HUDEP-2 (cell line): ENCODE results near the gene ATF7IP.

Experiments
- DNase-seq, 76 experiments: peaks; one replicate each; lab custom pipeline; 2025; ENCODE audit not compliant: unreplicated experiment in 76 of 76; lab: John Stamatoyannopoulos, UW

ATF7IP gene

GRCh38 chr12:14473707-14474287, 108.3 kb downstream of the ATF7IP start:
- DNase-seq, result peak in 1 of 76 experiments; percentile 3

GRCh38 chr12:14479004-14479403, 113.5 kb downstream of the ATF7IP start:
- DNase-seq, result no peak

- DNase-seq, result no peak
These were observed 115.7 kb downstream of the ATF7IP start for GRCh38 chr12:14481201-14481600.

DNA sequence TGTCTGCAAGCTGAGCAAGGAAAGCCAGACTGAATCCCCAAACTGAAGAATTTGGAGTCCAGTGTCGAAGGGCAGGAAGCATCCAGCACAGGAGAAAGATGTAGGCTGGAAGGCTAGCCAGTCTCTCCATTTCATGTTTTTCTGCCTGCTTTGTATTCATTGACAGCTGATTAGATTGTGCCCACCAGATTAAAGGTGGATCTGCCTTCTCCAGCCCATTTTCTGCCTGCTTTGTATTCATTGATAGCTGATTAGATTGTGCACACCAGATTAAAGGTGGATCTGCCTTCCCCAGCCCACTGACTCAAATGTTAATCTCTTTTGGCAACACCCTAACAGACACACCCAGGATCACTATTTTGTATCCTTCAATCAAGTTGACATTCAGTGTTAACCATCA, 116.9 kb downstream of the ATF7IP start:
- no peak for DNase-seq

GRCh38 chr12:14482886-14483285, 117.4 kb downstream of the ATF7IP start:
- no peak for DNase-seq

DNA sequence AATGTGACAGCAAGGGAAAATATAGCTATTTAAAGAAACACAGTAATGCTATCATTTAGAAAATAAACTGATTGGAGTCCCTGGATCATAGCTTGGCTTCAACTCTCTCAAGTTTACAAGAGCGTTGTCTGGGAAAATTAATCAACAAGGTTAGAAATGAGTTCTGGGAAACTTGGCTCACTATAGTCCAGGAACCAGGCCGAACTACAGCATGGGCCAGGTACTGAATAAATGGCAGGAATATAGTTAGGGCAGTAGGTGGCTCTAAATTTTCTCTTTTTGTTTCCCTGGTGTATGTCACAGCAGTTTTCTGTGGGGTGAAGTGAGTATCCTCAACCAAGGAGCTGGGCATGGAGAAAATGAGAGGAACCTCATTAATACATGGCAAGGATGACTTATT, 129.8 kb downstream of the ATF7IP start:
- no peak for DNase-seq

- peak in 32 of 76 experiments; percentile 5 to 64 (median 26) for DNase-seq
These were observed 140.4 kb downstream of the ATF7IP start for GRCh38 chr12:14505626-14506596.

DNA sequence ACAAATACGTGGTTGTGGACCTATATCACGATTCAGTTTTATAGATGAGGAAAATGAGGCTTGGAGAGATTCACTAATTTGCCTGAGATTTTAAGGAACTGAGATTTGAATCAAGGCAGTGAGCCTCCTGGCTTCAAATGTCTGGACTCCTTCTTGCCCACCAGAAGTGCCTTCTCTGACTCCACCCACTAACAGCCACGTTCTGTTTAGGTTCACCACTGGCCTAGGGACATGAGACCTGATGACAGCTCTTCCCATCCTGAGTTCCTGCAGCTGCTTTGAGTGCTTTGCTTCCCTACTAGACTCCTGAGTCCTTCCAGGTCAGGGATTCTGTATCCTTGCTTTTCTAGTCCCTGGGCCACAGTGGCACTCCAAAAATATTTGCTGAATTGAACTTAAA, 145.1 kb downstream of the ATF7IP start:
- DNase-seq, result no peak

DNA sequence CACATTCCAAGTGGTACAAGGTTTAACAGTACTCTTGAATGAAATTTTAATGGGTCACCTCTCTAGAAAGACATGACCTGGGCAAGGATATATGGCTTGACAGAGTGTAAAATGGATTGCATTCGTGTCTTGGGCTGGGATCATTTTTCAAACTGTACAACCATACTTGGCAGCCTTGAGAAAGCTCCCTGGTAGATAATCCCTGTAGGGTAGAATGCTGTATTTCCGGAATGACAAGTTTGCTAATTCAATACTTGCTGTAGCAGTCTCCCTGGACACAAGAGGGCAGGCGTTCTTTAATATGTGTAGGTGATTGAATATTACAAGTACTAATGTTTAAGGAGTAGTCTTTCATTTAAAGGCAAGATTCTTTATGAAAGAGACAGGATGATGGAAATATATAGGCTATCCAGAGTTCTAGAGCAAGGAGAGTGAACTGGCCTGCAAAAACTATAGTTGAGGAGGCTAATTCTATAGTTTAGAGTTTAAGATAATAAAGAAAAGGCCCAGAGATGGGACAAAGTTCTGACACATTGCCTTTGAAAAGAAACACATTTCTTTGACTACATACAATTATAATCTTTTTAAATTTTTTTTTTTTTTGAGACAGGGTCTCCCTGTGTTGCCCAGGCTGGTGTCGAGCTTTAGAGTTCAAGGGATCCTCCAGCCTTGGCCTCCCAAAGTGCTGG, 148.8 kb downstream of the ATF7IP start:
- DNase-seq, result peak in 7 of 76 experiments; percentile 1 to 14 (median 7)

DNA sequence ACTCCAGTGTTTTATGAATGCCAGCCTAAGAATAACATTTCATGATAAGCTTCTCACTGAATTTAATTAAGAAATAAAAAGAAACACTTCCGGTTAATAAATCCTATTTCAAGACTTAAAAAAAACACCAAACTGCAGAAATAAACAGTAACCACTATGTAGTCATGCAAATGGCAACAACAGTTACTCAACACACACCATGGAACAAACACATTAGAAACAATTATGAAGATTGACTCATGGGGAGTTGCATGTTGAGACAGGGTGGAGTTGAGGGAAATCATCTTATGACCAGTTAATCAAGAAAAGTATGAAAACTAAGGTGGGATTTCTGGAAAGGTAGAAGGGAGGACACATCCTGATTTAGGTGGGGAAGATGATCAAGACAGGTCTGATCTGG, 149.5 kb downstream of the ATF7IP start:
- no peak for DNase-seq

GRCh38 chr12:14521822-14522221, 156.3 kb downstream of the ATF7IP start:
- no peak for DNase-seq

- no peak for DNase-seq
These were observed 160.5 kb downstream of the ATF7IP start for GRCh38 chr12:14525964-14526363.

- DNase-seq, result no peak
These were observed 166.7 kb downstream of the ATF7IP start for GRCh38 chr12:14532152-14532551.

DNA sequence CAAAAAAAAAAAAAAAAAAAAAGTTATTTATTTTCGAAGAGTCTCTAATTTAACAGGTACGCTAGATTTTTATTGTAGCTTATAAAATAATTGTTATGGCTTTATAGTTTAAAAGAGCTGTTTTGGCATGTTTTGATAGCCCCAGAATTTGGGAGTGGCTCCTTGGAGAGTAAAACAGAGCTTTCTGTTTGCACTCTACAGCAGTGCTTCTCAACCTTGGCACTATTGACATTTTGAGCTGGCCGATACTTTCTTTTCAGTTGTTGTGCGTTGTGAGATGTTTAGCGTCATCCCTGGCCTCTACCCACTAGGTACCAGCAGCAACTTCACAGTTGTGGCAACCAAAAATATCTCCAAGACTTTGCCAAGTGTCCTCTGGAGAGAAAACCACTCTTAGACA, 171.6 kb downstream of the ATF7IP start:
- DNase-seq, result no peak

DNA sequence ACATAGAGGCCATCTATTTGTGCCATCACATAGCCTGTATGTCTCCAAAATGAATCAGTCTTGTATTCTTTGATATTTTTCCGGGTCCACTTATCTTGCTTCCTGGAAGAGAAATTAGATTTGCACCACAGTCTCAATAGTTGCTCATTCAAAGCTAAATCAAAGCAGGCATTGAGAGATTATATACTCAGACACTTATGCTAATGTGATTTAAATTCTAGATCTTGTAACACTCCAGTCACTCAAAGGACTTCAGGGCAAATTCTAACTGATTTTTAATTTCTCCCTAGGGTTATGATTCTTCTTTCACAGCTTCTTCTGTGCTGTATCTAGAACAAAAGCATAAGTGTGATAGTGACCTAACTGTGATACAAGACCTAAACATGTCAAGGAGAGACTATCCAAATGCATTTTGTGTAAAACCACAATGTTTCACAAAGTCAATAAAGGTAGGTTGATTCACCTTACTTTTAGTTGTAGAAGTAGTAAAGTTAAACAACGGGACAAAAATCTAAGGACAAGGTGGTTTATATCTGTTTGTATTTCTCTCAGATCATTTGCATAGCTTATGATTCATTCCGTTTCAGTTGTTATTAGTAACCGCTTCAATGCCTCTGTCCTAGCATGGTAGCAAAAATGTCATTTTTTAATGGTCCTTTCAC, 175.4 kb downstream of the ATF7IP start:
- DNase-seq, result no peak

DNA sequence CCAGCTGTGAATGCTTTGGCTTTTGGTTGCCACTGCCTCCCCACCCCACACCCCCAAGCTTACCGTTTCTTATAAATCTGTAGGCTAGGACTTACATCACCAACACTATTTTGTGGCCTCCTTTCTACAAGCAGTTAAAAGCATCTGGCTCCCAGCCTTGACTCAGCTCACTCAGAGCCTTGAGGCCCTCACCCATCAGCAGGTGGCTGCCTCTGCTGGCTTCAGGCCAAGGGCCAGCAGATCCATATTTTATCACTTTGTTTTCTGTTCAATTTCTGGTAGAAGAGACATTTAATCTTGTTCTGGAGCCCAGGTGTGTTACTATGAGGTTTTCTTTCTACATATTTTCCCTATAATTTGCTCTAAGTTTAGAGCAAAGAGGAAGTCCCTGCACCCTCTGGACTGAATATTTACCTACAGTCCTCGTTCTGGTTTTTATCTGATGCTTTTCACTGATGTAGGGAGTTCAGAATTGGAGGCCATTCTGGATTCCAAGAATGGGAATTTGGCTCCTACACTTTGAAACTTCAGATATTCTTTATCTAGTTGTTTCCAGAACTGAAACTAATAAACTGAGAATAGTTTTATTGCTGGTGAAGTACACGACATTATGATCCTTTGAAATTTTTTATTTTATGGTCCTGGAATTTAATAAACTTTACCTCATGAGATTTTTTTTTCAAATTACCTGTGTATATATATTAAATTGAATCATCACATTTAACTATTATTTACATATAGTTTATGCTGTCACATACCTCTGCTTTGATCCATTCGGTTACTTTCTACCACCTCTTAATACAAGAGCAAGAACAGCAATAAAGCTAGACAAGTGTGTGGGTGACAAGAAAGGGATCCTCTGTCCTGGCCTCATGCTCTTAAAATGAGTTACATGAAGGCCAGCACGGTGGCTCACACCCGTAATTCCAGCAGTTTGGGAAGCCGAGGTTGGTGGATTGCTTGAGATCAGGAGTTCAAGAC, 180.0 kb downstream of the ATF7IP start:
- DNase-seq, result no peak

DNA sequence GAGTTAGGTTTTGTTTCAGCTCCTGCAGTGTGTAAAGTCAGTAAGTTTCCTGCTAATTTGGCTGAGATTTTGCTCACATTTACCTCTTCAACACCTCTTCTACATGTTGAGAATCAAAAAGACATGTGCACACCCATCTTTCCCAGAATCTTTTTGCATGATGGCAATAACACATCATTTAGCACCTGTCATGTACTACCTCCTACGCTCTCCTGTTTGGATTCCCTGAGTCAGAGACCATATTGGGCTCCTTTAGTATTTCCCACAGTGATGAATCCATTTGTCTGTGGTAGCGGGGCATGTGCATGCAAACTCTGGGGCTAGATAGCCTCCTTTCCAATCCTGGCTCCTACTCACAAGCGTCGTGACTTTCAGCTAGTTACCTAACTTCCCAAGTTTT, 182.1 kb downstream of the ATF7IP start:
- DNase-seq, result no peak

DNA sequence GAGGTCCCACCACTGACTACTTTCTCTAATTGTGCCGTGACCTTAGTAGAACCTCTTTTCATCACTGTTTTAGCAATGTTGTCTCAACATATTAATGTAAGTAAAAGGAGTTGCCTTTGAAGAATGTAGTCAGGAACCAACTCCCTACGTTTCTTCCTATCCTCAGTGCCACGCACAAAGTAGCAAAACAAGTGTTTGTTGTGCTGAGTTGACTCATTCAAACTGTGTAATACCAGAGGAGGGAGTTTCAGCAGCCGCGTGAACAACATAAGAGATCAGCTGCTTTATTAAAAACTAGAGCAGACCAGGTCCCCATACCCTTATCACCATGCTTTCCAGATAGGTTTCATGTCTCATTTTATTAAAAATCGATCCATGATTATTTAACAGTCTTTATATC, 183.1 kb downstream of the ATF7IP start:
- no peak for DNase-seq
